Activated naive CD4-positive, alpha-beta T cell treated with anti-CD3 and anti-CD28 coated beads for 36 hours (primary cell): Measurements from ENCODE around the gene LDLRAD2. TPM values are rescaled to one million over a fixed set of nuclear protein-coding genes. Genes with fewer than 3 reads are reported as not detected.
"Not testable (repeated sequence)": the region's sequence is repeated elsewhere in the genome, so short reads cannot be mapped to it uniquely, and the experiment has no call there.

ENCODE experiments used
- CTCF ChIA-PET: fragments of 350-600 bp; sonication (Branson Sonifier 250); formaldehyde crosslinking; loops from one replicate; lab custom pipeline; 2021; ENCODE audit warnings: antibody characterized with exemption; lab: Charles Lee
- DNase-seq: peaks from one replicate; pipeline ENCODE4 v3.0.0-alpha.2; 2020
- H3K27ac Mint-ChIP-seq: one replicate; pipeline ENCODE4 v1.8.0; 2021; ENCODE audit warnings: mild to moderate bottlenecking, mixed read lengths
- H3K27me3 Mint-ChIP-seq: one replicate; pipeline ENCODE4 v1.8.0; 2021; ENCODE audit warnings: low read depth, mixed read lengths
- H3K36me3 Mint-ChIP-seq: one replicate; pipeline ENCODE4 v1.8.0; 2021; ENCODE audit warnings: low read depth, mixed read lengths
- H3K4me1 Mint-ChIP-seq: one replicate; pipeline ENCODE4 v1.8.0; 2021; ENCODE audit warnings: low read depth, mixed read lengths
- H3K4me3 Mint-ChIP-seq: one replicate; pipeline ENCODE4 v1.8.0; 2021; ENCODE audit warnings: mild to moderate bottlenecking, moderate library complexity, mixed read lengths
- H3K9me3 Mint-ChIP-seq: one replicate; pipeline ENCODE4 v1.8.0; 2021; ENCODE audit warnings: mixed read lengths
- intact Hi-C: fragments of 100-400 bp; cut with micrococcal nuclease; formaldehyde crosslinking; loops from one replicate; pipeline ENCODE4 v1.15.1; 2023
- total RNA-seq, 2 experiments: library from RNA; stranded (reverse); gene quantifications; one replicate each; pipeline ENCODE4 v1.2.3, GENCODE V29; 2021

Gene LDLRAD2
- total RNA-seq, 2 experiments from 2014 or later, result not detected

GRCh38 chr1:21820597-21821232 lies 8.7 kb downstream of the LDLRAD2 start:
- CTCF ChIA-PET, result no interaction called here
- no peak for DNase-seq
- H3K4me3 Mint-ChIP-seq, result no peak overlapping the region
- H3K9me3 Mint-ChIP-seq, result no peaks in the 10 kb centered on the region
- H3K4me1 Mint-ChIP-seq, result peaks cover 3% of the 10 kb centered on the region
- H3K36me3 Mint-ChIP-seq, result no peaks in the 10 kb centered on the region
- intact Hi-C loops, result no loop called here
- no peak overlapping the region for H3K27ac Mint-ChIP-seq
- no peaks in the 10 kb centered on the region for H3K27me3 Mint-ChIP-seq

DNA sequence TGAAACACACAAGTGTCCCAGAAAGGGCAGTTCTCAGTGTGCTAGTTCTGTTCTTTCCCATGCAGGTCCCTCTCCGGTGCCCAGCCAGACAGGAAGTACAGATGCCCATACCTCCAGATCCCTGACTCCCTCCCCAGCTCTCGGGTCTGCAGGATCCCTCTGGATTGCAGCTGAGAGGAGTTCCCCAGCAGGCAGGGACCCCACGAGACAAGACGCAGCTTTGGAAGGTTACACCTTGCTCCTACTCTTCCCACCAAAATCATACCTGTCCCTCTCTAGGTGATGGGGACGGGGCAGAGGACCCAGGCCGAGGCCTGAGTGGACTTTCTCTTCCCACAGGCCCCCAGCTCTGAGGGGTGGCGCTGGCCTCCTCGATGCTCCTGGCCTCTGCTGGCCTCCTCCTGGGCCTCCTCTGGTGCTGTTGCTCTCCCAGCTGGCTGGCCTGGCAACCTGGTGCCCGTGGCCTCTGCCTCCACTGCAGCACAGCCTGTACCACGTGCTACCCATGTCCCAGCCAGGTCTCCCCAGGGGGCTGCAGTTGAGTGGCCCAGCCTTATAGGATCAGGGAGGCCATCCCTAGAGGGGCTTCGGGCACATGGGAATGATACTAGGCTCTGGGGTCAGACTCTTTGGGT lies 9.4 kb downstream of the LDLRAD2 start:
- no peaks in the 10 kb centered on the region for H3K27me3 Mint-ChIP-seq
- H3K4me1 Mint-ChIP-seq, result peaks cover 3% of the 10 kb centered on the region

GRCh38 chr1:21822349-21822748 lies 10.3 kb downstream of the LDLRAD2 start:
- Mint-ChIP-seq H3K36me3 (no peaks in the 10 kb centered on the region), H3K27ac (no peak overlapping the region), H3K27me3 (no peaks in the 10 kb centered on the region), H3K4me3 (no peak overlapping the region), H3K9me3 (no peaks in the 10 kb centered on the region), H3K4me1 (peaks cover 3% of the 10 kb centered on the region)
- no peak for DNase-seq
- CTCF ChIA-PET, result no interaction called here
- intact Hi-C loops, result no loop called here

More for the DNA sequence above, 9.4 kb downstream of the LDLRAD2 start:
- Mint-ChIP-seq H3K4me3 (no peak overlapping the region), H3K9me3 (no peaks in the 10 kb centered on the region), H3K36me3 (no peaks in the 10 kb centered on the region), H3K27ac (no peak overlapping the region)
- CTCF ChIA-PET, result no interaction called here
- intact Hi-C loops, result no loop called here
- no peak for DNase-seq

GRCh38 chr1:21823206-21823979 lies 11.3 kb downstream of the LDLRAD2 start:
- Mint-ChIP-seq H3K27ac (no peak overlapping the region), H3K4me3 (no peak overlapping the region), H3K4me1 (peaks cover 3% of the 10 kb centered on the region), H3K36me3 (no peaks in the 10 kb centered on the region), H3K9me3 (no peaks in the 10 kb centered on the region), H3K27me3 (no peaks in the 10 kb centered on the region)
- no peak for DNase-seq
- intact Hi-C loops, result no loop called here
- CTCF ChIA-PET, result interaction anchor here (0.5 kb wide), 1 partner anchor 143 kb away, joined by 3 read pairs; no protein-coding TSS in a partner anchor

DNA sequence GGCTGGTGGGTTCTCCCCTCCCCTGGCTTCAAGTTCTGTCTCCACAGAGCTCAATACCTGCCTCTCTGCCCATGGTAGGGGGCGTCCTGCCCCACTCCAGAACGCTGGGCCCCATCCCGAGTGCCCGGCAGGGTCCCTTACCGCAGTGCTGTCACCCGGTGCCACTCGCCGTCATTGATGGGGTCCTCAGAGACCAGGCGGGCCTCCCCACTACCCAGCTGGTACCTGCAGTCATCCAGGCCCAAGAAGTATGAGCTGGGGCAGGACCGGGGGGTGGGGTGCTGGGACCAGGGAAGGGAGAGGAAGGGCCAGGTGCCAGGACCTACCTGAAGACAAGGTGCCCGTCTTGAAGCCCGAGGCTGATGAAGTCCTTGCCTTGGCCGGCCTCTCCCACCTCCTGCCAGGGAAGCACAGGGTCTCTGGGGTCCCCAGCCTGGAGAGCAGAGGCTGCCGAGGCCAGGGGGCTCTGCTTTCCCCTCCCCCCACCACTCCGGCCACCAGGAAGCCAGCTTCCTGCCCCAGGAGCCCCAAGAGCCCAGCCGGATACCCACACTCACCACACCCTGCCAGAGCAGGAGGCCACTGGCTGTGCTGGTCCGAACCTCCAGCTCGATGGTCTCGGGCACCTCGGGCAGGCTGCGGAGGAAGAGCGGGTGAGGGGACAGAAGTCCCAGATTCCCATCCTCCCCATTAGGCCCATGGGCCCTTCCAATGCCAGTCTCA lies 12.1 kb downstream of the LDLRAD2 start:
- no peak for DNase-seq
- Mint-ChIP-seq H3K4me1 (no peaks in the 10 kb centered on the region), H3K4me3 (no peak overlapping the region), H3K9me3 (no peaks in the 10 kb centered on the region), H3K27me3 (no peaks in the 10 kb centered on the region), H3K27ac (no peak overlapping the region), H3K36me3 (no peaks in the 10 kb centered on the region)
- CTCF ChIA-PET, result interaction anchor here (0.5 kb wide), 1 partner anchor 144 kb away, joined by 3 read pairs; no protein-coding TSS in a partner anchor
- intact Hi-C loops, result no loop called here

DNA sequence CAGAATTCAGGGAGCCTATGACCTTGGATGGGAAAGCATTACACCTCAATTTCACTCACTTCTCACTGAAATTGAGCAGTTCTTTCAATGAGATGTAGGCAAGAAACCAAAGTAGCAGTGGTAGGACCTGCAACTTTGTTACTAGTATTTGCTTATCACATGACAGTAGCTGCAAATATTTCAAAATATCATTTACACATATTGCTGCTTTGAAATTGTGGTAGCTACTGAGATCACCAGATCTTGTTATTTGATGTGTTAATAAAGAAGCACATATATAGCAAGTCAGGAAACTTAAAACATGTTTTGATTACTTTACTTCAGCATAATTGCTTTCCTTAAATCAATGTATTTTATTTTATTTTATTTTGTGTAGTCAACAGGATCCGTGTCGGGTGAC lies 12.9 kb downstream of the LDLRAD2 start:
- no peaks in the 10 kb centered on the region for H3K4me1 Mint-ChIP-seq

GRCh38 chr1:21825393-21825792 lies 13.3 kb downstream of the LDLRAD2 start:
- CTCF ChIA-PET, result no interaction called here
- H3K36me3 Mint-ChIP-seq, result no peaks in the 10 kb centered on the region
- H3K27ac Mint-ChIP-seq, result no peak overlapping the region
- H3K4me3 Mint-ChIP-seq, result no peak overlapping the region
- intact Hi-C loops, result no loop called here
- H3K9me3 Mint-ChIP-seq, result no peaks in the 10 kb centered on the region
- DNase-seq, result no peak
- no peaks in the 10 kb centered on the region for H3K27me3 Mint-ChIP-seq
- no peaks in the 10 kb centered on the region for H3K4me1 Mint-ChIP-seq

More for the DNA sequence above, 12.9 kb downstream of the LDLRAD2 start:
- no peaks in the 10 kb centered on the region for H3K27me3 Mint-ChIP-seq
- CTCF ChIA-PET, result no interaction called here
- no peak for DNase-seq
- H3K36me3 Mint-ChIP-seq, result no peaks in the 10 kb centered on the region
- H3K27ac Mint-ChIP-seq, result no peak overlapping the region
- no peaks in the 10 kb centered on the region for H3K9me3 Mint-ChIP-seq
- intact Hi-C loops, result no loop called here
- H3K4me3 Mint-ChIP-seq, result no peak overlapping the region

GRCh38 chr1:21826694-21827093 lies 14.6 kb downstream of the LDLRAD2 start:
- H3K4me3 Mint-ChIP-seq, H3K4me1 Mint-ChIP-seq, H3K9me3 Mint-ChIP-seq, DNase-seq, H3K27me3 Mint-ChIP-seq, CTCF ChIA-PET, H3K36me3 Mint-ChIP-seq, intact Hi-C loops, H3K27ac Mint-ChIP-seq: not testable (repeated sequence)

DNA sequence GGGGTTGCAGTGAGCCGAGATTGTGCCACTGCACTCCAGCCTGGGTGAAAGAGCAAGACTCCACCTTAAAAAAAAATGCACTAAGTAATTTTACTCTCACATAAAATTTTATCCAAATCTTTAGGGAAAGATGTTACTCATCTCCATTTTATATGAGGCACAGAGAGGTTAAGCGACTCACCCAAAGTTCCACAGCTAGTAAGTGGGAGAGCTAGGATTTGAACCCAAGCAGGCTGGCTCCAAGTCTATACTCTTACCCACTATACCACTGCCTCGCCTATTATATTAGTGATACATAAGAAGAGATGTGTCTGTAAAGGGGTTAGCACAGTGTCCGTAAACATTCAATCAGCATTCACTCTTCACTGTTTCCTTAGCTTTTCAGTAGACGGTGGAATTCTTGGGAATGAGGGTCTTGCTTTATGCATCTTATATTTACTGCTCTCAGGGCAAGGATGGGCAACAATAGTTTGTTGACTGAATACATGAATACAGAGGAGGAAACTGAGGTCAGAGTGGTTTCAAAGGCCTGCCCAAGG lies 15.1 kb downstream of the LDLRAD2 start:
- Mint-ChIP-seq H3K9me3 (no peaks in the 10 kb centered on the region), H3K27ac (no peak overlapping the region), H3K4me1 (no peaks in the 10 kb centered on the region), H3K27me3 (no peaks in the 10 kb centered on the region), H3K36me3 (no peaks in the 10 kb centered on the region), H3K4me3 (no peak overlapping the region)
- intact Hi-C loops, result no loop called here
- CTCF ChIA-PET, result no interaction called here
- DNase-seq, result no peak

DNA sequence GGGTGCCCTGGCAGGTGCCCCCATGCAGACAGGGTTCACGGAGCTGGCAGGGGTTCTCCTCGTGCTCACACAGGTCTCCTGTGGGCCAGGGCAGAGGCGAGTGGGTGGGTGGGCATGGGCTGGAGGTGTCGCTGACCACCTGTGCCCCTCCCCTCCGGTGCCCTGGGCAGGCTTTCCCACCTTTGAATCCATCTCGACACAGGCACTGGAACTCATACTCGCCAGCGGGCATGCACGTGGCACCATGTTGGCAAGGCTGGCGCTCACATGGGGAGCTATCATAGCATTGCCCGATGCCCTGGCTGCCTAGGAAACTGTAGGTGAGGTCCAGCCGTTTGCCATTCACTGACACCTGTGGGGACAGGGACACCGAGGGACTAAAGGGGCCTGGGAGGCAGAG lies 16.0 kb downstream of the LDLRAD2 start:
- CTCF ChIA-PET, result no interaction called here
- Mint-ChIP-seq H3K27me3 (no peaks in the 10 kb centered on the region), H3K4me3 (no peak overlapping the region), H3K36me3 (no peaks in the 10 kb centered on the region), H3K27ac (no peak overlapping the region), H3K4me1 (no peaks in the 10 kb centered on the region), H3K9me3 (peaks cover 3% of the 10 kb centered on the region)
- DNase-seq, result no peak
- intact Hi-C loops, result no loop called here

DNA sequence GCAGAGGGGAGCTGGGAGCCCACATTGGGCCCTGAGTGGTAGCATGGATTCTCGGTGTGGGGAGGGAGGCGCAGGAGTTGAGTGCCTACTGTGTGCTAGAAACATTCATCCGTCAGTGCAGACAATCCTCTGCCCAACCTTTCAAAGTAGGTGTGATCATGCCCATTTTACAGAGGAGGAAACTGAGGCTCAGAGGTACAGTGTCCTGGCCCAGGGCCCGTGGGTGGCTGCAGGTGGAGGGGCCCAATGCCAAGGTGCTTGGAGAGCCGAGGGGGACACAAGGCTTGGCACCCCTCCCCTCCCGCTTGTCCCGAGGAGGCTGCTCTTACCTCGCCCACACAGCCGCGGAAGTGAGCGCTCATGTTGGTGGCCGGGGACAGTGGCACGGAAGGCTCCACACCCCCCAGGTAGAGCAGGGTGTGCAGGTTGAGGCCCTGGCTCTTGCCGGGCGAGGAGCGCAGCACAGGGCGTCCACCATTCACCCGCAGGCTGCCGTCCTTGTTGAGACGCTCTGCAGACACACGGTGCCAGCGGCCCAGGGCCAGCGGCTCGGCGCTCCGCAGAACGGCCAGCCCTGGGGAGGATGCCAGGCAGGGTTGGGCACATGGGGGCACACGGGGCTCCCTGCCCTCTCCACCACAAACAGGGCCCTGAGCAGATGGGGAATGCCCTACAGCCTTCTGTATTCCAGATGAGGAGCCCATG lies 16.6 kb downstream of the LDLRAD2 start:
- H3K27ac Mint-ChIP-seq, result no peak overlapping the region
- H3K4me1 Mint-ChIP-seq, result no peaks in the 10 kb centered on the region
- H3K9me3 Mint-ChIP-seq, result peaks cover 5% of the 10 kb centered on the region

More for the DNA sequence above, 16.6 kb downstream of the LDLRAD2 start:
- intact Hi-C loops, result no loop called here
- Mint-ChIP-seq H3K27me3 (no peaks in the 10 kb centered on the region), H3K36me3 (peaks cover 2% of the 10 kb centered on the region), H3K4me3 (no peak overlapping the region)
- CTCF ChIA-PET, result no interaction called here
- DNase-seq, result no peak
